Astrocyte of the hippocampus (primary cell): ENCODE data around the gene TFE3.
A peak's percentile ranks its signal among the peaks of the same experiment; 100 is the strongest.

Experiments used
- DNase-seq: peaks from one replicate; pipeline ENCODE4 v3.0.0; 2011; ENCODE audit warnings: low read depth, low spot score

The TFE3 gene, protein sequence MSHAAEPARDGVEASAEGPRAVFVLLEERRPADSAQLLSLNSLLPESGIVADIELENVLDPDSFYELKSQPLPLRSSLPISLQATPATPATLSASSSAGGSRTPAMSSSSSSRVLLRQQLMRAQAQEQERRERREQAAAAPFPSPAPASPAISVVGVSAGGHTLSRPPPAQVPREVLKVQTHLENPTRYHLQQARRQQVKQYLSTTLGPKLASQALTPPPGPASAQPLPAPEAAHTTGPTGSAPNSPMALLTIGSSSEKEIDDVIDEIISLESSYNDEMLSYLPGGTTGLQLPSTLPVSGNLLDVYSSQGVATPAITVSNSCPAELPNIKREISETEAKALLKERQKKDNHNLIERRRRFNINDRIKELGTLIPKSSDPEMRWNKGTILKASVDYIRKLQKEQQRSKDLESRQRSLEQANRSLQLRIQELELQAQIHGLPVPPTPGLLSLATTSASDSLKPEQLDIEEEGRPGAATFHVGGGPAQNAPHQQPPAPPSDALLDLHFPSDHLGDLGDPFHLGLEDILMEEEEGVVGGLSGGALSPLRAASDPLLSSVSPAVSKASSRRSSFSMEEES

DNA sequence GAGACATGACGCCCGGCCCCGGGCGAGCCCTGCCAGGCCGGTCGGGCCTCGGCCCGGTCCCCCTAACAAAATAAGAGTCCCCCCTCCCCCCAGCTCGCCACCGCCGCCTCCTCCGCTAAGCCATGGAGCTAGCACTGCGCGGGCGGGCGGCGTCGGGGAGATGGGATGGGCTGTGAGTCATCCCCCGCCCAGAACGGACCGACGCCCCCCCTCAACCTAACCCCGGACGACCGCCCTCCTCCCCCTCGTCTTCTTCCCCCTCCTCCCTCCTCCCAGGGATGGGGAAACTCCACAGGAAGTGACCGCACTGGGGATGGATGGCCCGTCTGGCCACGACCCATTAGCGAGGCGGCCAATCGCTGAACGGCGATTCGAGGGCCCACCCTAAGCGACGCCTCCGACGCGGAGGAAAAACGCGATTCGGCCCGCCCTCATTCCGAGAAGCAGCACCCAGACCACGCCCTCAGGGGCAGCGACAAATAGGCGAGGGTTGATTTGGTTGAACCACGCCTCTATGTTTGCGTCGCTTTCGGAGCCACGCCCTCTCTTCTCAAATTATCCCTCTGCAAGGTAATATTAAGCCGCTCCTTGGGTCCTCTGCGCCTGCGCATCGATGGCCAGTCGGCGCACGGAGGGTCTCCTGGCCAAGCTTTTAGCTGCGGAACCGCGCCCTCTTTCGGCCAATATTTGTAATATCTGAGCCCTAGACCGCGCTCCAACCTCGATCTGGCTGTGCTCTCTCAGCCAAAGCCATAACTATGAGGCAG, at the start of gene TFE3:
TSS of gene TFE3 (minus strand) at position 138 of the 767 bp plus-strand sequence. CDS start at position 7, 131 bp downstream.
- DNase-seq, result peak; percentile 98

DNA sequence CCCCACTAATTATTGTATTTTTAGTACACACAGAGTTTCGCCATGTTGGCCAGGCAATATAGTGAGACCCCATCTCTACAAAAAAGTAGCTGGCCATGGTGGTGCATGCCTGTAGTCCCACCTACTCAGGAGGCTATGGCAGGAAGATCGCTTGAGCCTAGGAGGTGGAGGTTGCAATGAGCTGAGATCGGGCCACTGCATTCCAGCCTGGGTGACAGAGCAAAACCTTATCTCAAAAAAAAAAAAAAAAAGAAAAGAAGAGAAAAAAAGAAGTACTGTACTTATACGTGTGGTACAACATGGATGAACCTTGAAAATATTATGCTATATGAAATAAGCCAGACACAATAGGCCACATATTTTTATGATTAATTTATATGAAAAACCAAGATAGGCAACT, 46.4 kb upstream of the TFE3 start:
- no peak for DNase-seq

DNA sequence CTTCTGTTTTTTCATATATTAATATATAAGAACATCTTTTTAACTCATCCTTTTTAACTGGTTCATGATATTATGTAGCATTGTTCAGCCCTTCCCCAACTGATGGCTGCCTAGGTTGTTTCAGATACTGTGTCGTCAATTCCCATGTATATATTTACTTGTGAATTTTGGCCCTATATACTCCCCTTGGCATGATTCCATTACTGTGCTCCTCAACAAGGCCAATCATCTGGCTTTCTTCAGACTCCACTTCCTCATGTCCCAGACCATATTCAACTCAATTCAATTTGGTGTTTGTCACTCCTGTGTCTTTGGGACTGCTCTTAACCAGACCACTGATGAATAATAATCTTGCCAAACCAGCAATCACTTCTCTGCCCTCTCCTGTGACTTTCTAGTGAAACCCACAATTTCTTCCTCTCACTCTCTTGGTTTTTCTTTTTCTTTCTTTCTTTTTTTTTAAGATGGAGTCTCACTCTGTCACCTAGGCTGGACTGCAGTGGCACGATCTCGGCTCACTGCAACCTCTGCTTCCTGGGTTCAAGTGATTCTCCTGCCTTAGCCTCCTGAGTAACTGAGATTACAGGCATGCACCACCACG, 39.2 kb upstream of the TFE3 start:
- no peak for DNase-seq

DNA sequence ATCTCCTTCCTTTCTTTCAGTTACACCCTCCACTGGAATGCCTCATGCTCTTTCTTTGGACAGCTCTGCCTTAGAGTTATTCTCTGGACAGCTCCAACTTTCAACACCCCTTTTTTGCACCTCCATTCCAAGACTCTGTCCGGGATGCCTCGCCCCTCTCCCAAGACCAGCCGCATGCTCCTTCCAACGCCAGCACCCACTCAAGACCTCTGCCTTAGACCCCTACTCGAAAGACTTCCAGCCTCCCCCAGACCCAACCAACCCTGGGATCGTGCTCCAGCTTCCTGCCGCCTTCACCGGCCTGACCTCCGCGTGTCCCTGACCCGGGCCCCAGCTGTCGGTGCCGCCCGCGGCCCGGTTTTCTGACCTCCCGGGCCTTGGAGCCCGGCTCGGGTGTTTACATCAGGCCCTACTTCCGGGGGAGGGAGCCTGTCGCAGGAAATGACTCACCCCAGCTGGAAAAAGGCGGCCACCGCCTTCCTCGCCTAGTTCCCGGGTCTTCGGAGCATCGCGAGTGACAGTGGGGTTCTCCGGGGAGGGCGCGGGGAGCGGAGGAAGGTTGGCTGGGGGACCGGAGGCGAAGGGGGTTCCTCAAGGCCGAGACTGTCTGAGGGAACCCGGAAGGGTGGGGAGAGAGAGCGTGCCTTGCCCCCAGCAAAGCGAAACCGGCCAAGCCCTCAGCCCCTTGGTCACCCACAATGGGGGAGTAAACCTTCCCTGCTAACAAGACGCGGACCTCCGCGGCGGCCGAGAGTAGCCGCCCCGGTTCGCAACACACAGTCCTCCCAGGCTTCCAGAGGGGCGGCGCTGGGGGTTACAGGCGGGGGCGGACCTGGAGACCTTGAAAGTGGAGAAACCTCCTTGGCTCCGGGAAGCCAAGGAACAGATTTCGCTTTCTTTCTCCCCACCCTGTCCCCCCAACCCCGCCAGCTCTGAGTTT, 36.6 kb upstream of the TFE3 start, which contains the start of gene WDR45:
TSS of gene WDR45 (minus strand) at position 399 of the 940 bp plus-strand sequence. CDS start 1,792 bp downstream, outside the sequence.
- peak; percentile 81 for DNase-seq

DNA sequence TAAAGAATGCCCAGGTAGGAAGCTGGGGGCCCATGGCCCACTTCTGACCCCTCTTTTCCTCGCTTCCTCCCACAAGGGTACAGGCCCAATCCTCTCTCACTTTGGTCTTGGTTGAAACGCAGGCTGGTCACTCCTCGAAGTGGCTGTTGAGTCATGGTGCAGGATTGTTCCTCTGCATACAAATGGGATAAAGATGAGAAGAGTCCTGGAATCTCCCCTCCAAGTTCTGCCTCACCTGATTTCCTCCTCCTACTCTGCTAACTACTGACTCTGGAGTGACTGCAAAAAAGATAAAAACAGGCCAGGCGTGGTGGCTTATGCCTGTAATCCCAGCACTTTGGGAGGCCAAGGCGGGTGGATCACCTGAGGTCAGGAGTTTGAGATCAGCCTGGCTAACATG, 34.8 kb upstream of the TFE3 start:
- DNase-seq, result no peak

DNA sequence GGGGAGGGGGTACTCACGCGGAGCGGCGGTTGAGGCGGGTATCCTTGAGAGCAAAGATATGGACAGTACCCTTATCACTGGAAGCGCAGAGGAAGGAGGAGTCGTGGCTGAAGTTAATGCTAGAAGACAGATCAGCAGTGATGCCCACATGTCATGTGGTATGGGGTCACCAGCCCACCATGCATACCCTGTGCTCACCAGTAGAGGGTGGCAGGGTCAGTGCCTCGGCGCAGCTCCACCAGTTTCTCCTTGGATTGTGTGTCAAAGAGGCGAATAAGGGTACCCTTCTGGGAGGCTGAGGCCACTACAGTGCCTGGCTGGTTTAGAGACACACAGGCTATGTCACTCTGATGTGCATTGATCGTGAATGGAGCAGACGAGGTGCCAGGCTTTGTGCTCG, 32.2 kb upstream of the TFE3 start:
- DNase-seq, result no peak

DNA sequence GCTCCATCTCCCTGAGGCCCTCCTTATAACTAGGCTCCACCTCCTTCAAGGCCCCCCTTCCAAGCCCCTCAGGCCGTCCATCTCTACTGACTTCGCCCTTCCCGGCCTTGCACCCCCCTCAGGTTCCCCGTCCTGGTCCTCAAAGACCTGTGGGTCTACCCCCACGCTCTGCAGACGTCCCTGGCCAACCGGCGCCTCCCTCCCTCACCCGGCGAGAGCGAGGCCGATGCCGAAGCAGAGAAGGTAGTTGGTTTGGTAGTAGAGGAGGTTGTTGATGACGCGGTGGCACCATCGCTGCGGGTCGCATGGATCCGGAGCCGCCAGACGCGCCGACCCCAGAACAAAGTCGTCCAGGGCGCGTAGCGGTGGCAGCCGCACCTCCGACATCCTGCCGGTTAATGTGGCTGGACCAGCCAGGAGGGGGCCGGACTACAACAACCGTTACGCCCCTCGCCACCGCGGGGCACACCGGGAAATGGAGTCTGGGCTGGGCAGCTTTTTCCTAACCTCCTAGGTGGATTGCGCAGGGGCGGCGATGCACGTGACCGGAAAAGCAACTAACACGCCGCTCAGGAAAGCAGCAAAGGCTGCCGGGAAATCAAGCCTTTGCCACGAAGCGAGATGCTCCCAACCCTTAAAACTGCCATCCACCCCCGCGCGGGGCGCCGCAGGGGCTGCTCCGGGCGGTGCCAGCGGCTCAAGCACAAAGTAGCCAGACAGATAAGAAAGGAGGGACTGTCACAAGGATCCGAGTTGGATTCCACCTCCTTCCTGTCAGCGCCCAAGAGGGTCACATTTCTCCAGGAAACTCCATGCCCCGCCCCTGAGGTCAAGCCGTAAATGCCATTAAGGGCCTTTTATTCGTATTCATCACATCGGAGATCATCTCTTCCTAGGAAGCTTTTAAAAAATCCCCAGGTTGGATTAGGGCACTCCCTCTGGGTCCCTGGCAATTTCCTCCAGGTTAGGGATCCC, 30.7 kb upstream of the TFE3 start, which contains the start of gene PRAF2:
TSS of gene PRAF2 (minus strand) at position 402 of the 975 bp plus-strand sequence. CDS start at position 387, 15 bp downstream.
- peak; percentile 94 for DNase-seq

DNA sequence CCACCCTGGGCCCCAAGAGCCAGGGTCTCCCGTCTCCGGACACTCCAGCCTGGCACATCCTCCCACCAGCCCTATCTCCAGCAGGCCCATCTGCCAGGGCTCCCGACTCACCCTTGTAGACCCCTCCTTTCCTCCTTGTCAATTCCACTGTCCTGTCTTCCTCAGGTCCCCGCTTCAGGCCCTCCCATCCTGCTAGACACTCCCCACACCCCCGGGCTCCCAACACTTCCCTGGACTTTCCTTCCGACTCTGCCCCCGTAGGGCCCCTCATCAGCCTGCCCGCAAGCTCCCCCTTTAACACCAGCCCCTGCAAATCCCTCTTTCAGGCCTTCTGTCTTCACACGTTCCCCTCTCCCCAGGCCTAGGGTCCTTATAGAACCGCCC, 29.5 kb upstream of the TFE3 start:
- peak; percentile 11 for DNase-seq

DNA sequence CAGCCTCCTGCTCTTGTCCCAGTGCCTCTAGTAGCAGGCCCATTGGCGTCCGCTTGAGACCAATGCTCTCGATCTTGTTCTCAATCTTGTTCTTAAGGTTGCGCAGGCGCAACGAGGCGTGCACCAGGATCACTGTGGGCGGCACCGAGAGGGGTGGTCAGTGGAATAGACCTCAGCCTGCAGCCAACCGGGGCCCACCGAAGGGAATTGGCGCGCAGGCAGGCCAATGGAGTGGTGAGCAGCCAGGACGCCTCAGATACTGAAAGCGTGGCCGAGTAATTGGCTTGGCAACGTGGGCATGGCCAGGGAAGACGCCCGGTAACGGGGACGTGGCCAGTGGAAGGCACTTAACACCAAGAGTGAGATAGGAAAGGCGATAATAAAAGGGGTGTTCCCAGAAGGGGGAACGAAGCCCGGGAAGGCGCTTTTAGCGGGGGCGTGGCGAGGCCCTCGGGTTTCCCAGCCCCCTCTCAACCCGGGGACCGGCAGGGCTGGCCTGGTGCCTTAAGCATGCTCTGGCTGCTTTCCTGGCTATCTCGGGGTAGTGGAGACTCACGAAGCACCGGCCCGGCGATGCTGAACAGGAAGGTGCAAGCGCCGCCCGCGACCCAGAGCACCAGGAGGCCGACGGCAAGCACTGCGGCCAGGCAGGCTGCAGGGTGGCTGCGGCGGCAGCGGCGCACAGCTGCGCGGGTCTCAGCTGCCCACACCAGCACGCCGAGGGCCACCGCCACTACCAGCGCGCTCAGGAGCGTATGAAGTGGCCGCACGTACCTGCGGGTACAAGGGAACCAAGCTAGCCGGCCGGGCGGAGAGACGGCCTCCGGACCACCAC, 28.9 kb upstream of the TFE3 start:
- peak; percentile 86 for DNase-seq

DNA sequence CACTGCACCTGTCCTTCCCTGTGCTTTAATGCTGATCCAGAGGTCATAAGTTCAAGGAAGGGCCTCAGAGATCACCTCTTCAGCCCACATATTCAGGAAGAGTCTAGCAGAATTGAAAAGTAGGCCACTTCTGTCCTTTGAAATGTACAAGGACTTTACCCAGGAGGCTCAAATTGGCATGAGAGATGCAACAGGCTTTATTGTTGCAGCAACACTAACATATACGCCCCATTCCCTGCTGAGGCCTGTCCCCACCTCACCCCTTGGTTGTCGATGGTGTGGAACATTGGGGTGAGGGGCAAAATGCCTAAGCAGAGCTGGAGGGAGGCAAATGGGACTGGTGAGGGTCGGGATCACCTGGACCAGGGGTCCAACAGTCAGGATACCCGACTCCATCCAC, 27.8 kb upstream of the TFE3 start:
- DNase-seq, result no peak

DNA sequence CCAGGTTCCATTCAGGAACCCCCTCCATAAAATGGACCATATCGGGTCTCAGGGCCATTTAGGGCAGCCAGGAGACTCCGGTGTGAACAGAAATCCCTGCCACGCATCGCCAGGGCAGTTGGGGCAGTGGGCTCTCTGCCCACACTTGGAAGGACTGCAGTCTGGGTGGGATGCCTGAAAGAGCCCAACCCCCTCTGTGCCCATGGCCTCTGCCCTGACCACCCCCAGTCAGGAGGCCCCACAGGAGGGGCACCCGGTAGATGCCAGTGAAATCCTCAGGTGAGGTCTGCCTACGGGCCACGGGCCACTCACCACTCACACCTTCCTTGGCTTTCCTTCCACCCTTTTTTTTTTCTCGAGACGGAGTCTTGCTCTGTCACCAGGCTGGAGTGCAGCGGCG, 25.9 kb upstream of the TFE3 start:
- DNase-seq, result no peak

DNA sequence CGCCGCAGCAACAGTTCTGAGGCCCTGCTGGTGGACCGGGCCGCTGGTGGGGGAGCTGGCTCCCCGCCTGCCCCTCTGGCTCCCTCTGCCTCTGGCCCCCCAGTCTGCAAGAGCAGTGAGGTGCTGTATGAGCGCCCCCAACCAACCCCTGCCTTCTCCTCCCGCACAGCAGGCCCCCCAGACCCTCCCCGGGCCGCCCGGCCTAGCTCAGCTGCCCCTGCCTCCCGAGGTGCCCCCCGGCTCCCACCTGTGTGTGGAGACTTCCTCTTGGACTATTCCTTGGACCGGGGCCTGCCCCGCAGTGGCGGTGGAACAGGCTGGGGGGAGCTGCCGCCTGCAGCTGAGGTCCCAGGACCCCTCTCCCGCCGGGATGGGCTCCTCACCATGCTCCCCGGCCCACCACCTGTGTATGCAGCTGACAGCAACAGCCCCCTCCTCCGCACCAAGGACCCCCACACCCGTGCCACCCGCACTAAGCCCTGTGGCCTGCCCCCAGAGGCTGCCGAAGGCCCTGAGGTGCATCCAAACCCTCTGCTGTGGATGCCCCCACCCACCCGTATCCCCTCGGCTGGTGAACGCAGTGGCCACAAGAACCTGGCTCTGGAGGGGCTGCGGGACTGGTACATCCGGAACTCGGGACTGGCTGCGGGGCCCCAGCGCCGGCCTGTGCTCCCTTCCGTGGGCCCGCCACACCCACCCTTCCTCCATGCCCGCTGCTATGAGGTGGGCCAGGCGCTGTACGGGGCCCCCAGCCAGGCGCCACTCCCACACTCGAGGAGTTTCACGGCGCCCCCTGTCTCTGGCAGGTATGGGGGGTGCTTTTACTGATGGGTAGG, 24.3 kb upstream of the TFE3 start:
- no peak for DNase-seq

DNA sequence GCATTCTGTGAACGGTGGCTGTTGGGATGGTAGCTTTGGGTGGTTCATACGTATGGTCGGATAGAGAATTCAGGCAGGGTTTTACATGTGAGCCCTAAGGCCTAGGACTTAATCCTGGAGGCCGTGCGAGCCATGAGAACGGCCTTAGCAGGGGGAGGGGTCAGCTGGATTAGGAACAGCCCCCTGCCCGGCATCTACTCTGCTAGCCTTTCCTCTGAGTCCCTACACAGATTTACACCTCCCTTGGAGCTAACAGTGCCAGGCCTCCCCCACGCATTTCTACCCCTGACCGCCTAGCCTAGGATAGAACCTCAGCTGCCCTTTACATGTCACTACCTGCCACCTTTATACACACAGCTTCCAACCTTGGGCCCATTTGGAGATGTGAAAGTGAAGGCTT, 23.5 kb upstream of the TFE3 start:
- no peak for DNase-seq

DNA sequence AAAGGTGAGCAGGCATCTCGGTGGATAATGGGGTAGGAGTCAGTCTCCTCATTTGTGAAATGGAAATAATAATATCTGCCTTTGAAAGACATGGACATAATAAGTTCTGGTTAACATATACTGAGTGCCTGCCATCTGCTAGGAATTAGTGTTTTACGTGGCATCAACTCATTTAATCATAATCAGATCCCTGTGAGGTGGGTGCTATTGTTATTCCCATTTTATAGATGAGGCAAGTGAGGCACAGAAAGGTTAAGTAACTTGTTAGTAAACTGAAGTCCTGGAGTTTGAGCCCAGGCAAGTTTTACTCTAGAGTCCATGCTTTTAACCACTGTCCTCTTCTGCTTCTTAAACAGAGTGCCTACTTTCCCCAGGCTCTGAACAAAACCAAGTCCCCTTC, 23.1 kb upstream of the TFE3 start:
- DNase-seq, result no peak

DNA sequence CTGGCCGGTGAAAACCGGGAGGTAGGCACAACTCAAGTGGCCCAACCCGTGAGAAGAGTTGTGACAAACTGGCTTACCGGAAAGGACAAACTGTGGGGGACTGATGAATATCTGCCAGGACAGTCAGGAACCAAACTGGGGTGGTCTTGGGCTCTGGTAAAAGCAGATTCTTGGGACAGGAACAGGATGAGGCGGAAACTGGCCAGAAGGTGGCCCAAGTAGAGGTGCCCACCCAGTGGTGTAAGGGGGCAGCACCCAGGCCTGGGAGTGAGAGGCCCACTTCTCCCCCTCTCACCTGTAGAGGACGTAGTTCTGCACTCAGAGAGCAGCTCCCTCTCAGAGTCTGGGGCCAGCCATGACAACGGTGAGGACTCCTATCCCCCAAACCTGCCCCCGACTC, 21.6 kb upstream of the TFE3 start:
- no peak for DNase-seq

DNA sequence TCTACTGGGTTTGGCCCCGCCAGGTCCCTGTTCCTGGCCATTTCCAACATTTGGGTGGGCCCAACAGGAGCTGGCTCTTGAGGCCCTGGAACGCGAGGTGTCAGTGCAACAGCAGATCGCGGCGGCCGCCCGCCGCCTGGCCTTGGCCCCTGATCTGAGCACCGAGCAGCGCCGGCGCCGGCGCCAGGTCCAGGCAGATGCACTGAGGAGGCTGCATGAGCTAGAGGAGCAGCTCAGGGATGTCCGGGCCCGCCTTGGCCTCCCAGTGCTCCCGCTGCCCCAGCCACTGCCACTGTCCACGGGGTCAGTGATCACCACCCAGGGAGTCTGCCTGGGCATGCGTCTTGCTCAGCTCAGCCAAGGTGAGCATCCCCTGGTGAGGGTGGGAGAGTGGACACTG, 21.1 kb upstream of the TFE3 start:
- DNase-seq, result no peak

DNA sequence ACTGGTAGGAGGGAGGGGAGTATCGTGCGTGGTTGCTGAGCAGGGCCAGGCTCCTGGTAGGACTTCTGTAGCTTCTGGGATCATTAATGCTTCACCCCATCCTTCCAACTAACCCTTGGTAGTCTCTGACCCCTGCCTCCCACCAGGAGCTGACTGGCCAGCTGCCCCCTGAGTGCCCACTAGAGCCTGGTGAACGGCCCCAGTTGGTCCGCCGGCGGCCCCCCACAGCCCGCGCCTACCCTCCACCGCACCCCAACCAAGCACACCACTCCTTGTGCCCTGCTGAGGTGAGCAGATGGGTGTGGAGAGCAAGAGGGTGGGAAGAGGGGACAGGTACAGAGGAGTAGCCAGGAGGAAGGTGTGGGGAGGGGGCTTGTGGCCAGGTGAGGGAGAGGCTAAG, 20.6 kb upstream of the TFE3 start:
- no peak for DNase-seq

DNA sequence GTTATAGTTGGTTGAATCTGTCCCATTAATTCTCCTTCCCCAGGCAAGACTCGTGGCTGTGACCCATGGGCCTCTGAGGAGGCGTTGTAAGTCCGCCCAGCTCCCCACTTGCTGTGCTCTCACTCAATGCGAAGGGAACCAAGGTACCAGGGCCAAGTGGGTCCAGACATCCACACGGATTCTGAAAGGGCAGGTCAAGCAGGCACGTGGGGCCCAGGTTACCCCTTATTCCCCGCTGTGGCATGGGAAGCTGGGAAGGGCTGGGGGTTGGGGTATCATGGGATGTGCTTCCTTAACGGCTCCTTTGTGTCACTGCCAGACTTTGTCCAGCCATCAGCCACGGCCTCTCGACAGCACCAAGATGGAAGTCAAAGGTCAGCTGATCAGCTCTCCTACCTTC, 18.8 kb upstream of the TFE3 start:
- no peak for DNase-seq
